NCI-H1417 (cell line): ENCODE data around the gene OPN4.
A peak's percentile ranks its signal among the peaks of the same experiment; 100 is the strongest.

Experiments
- DNase-seq, 3 experiments: peaks; one replicate each; lab custom pipeline; 2025; lab: John Stamatoyannopoulos, UW

Gene OPN4

DNA sequence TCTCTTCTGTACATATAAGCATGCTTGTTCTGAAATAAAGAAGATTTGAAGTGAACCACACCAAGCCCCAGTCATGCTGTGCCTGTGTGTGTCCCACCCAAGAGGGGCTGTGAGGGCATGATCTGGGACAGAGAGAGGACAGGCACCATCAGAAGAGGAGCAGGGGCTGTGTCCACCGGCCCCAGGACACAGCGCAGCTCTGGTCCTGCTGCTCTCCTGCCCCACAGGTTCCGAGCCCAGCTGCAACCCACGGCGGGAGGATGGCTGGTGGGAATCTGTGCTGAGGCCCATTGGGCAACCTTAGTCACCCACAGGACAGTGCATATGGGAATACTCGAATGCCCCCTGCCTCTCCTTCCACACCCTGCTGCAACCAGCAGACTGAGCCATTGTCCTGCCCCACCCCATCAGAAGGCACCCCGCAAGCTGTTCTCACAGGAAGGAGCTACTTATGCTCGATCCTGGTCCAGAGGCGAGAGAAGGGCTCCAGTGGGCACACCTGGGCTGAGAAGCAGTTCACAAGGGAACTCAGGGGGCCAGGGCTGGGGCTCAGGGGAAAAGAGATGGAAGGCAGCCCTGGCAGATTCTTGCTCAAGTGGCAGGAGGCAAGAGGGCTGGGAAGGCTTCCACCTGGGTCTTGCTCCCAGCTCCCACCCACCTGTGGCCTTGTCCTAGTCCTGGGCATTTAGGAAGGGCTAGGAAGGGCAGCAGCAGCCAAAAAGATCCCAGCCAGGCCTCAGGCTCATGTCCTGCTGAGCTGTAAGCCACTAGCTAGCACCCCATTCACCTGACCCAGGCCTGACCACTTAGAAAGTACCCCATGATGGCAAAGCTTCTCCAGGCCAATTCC lies 45.9 kb downstream of the OPN4 start:
- DNase-seq: no peak

DNA sequence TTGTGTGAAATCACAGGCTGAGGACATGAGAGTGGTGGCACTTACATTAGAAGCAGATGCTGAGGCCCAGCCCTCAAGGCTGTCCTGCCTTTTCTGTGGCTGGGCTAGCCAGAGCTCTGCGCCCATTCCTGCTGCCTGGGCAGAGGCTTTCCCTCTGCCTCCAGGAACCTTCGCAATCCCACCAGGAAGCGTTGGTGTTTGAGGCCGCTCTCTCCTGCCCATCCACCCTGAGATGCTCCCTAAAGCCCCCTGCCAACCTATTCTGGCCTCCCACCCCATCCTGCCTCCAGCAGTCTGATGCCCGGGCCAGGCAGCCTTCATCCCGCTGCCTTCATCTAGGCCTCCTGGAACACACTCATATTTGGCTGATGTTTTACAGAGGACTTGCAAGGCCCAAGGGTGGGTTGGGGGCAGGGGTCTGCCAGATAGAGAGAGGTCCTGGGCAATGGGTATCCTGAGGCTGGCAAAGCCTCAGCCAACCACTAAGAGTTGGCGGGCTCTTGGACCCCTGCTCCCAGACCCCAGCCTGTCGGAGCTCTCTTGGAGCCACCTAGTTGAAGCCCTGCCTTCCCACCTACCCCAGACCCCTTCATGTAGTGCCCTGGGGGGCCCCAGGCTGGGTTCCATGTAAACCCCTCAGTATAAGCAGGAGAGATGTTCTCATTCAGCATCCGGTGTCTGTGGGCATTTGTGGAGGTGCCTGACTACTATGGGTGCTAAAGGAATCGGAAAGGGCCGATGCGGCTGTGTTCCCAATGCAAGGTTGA lies 46.7 kb downstream of the OPN4 start:
- DNase-seq: no peak

DNA sequence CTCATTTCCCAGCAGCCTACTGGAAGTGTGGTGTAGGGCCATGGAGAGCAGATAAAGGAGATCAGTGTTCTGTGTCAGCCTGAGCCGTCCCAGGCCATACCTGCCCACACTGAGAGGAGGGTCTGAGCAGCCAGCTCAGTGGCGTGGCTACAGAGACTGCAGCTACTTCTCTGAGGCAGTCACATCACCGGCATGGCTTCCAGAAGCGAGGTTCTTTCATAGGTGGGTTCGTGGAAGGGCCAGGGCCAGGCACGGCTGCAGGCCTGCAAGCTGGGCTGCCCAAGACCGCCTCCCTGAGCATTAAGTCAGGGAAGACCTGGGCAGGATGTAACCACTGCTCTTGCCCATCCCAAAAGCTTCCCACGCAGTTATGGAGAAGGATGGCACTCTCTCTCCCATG lies 48.8 kb downstream of the OPN4 start:
- DNase-seq: no peak

DNA sequence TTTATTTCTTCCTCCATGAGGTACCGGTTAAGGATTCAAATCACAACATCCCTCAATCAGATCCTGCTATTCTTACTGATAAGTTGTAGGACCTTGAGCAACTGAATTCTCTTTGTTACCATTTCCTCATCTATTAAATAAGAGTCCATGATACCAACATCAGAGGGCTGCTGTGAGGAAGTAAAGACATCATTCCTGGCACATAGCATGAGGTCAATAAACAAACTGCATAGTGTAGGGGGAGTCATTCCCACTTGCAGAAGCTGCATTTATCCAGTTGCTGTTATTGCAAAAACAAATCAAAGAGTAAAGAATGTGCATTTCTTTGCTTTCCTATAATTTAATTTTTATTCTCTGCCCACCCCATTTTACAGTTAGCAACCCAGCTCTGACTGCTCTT lies 50.8 kb downstream of the OPN4 start:
- no peak for DNase-seq

DNA sequence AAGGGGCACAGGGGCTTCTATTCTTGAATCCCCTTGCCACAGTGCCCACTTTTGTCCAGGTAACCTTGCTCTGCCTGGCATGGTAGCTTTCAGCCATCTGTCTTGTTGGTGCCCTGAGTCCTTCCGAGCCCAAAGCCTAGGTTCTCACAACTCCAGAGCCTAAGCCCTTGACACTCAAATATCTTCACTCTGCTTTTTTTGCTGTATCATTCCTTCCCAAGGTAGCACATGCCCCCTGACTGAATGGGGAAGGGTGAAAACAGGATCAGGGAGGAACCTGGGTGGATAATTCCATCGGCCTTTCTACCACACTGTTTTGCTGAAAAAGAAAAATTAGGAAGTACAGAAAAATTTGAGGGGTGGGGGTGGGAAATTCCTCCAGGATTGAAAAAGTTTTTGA lies 51.6 kb downstream of the OPN4 start:
- no peak for DNase-seq

DNA sequence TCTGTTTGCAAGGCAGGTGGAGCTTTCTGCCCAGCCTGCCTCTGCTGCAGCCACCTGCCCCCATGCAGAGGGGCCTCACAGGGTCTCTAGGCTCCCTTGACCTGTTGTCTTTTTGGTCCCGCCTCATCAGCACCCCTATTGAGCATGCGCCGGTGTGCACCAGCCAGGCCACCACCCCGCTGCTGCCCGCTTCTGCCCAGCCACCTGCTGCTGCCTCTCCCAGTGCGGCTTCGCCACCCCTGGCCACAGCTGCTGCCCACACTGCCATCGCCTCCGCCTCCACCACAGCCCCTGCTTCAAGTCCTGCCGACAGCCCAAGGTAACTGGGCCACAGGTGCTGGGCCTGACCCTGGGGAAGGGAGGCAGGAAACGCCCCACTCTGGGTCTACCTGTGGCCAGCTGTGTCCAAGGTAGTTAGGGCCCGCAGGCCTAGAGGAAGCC lies 52.1 kb downstream of the OPN4 start:
- no peak for DNase-seq

DNA sequence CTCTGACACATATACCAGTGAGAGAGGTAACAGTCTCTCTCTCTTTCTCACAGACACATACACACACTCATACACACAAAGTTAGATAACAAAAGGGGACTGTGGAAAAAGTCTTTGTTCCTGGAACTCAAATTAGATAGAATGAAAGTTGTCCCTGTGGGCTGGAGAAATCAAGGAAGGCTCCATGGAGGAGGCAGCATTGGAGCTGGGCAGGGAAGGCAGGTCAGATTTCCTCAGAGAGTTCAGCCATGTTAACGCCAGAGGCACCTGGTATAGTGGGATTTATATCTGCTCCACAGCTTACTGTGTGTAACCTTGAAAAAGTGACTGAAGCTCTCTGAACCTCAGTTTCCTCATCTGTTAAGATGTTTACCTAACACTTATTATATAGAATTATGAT lies 52.6 kb downstream of the OPN4 start:
- no peak for DNase-seq

DNA sequence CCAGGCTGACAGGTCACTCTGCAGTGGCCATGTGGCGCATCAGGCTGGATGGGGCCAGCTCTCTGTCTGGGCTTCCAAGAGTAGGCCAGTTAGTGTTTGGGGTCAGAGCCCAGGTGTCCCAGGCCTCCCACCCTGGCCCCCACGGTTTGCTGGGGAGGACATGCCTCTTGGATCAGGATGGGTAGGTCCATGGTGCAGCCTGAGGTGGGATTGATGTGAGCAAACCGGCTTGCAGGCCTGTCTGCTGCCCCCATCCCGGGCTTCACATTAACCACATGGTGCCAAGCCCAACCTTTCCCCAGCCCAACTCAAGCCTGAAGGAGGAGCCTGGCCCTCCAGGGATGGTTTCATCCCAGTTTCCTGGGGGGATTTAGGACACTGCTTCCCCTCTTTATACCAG lies 53.2 kb downstream of the OPN4 start:
- DNase-seq: no peak

DNA sequence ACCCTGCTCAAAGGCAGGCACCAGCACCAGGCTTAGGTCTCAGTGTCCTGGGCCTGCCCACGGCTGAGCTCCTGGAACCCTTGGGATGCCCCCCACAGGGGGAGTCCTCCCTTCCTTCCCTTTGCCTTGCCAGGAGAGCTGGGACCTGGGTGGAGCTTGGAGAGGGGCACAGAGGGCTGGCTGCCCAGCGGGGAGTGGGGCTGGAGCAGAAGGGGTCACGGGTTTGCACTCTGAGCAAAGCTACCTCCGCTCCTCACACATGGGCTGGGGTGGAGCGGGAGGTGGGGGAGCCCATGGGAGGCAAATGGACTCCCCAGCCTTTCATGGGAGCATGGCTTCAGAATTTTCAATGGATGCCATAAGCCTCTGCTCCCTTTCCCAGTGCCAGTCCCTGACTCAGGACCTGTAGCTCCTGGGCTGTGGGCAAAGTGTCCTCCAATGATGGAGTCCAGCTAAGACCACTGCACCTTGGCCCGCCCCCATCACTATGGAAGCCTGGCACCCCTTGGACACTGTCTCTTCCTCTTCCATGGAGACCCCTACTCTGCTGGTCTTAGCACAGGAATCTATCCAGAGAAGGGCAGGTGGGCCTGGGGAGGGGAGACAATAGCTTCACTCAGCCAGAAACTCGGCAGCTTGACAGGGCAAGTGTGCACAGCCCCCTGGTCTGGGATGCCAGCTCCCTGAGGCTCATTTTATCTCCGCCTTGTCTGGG lies 53.9 kb downstream of the OPN4 start:
- no peak for DNase-seq

DNA sequence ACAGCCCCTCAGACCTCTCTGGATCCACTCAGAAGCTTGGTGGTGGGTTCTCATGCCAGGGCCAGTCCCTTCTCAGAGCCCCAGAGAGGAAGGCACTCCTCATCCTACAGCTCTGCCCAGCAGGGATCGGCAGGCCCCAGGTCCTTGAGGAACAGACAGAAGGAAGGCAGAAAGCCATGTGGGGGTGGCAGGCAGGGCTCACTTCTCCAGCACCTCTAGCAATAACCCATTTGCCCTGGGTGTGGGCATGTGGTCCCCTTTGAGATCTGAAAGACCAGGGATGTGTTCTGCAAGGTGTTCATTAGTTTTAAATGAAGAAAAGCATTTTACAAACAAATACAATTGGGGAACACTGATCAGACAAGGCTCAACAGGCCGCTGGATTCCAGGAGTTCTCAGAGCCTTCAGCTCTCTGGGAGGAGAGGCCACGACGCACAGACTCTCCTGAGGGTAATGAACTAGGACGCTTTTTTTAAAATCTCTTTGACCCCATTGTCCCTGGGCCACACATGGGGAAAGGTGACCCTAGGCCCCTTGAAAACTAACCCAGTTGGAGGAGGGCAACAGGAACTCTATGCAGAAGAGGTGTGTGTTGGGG lies 54.5 kb downstream of the OPN4 start:
- no peak for DNase-seq

DNA sequence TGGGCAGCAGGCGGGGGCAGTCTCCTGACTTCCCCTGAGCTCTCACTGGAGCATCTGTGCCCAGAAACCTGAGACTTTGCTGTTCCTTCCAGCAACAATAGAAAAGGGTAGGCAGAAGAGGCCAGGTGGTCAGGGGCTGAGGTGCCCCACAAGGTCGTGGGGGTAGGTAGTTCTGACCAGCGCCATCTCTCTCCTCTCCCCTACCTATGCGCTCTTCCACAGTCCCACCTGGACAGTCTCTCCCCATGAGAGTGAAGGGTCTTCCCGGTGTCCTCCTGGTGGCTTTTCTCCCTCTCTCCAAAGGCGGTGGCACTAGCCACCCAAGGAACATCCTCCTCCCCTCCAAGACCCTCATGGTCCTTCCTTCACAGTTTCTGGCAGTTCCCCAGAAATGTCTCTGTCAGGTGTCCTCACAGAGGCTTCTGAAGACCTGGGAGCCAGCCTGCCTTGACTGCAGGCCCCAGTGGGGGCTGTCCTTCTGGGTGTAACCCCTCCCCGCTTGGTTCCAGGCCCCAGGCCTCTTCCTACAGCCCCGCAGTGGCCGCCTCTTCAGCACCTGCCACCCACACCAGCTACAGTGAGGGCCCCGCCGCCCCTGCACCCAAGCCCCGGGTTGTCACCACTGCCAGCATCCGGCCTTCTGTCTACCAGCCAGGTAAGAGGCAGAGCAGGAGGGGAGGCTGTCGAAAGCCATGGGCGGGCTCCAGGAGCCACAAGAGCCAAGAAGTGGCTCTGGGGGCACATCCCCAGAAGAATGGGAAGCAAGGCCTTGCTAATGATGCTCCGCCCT lies 55.2 kb downstream of the OPN4 start:
- DNase-seq: no peak

DNA sequence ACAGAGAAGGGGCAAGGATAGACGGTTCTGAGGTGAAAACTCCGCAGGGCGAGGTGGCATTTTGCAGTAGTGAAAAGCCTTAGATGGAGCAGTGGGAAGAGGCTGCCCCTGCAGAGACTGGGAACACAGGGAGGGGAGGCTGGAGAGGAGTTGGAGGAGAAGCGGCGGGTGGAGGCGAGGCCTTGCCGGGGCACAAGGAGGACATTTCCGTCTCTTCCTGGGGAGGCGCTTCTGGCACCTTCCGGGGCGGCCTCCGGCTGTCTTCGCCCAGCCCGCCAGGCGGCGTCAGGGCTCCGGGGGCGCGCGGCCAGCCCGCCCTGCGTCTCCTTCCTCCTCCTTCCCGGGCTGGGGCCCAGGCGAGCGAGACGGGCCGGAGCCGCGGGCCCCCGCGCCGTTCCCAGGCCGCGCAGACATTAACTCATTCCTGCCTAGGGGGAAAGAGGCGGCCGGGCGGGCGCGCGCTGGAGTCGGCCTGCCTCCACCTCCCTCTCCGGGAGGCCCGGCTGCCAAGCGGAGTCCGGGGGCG lies 56.7 kb downstream of the OPN4 start:
- DNase-seq: peak; percentile 73 to 82 (median 82)

DNA sequence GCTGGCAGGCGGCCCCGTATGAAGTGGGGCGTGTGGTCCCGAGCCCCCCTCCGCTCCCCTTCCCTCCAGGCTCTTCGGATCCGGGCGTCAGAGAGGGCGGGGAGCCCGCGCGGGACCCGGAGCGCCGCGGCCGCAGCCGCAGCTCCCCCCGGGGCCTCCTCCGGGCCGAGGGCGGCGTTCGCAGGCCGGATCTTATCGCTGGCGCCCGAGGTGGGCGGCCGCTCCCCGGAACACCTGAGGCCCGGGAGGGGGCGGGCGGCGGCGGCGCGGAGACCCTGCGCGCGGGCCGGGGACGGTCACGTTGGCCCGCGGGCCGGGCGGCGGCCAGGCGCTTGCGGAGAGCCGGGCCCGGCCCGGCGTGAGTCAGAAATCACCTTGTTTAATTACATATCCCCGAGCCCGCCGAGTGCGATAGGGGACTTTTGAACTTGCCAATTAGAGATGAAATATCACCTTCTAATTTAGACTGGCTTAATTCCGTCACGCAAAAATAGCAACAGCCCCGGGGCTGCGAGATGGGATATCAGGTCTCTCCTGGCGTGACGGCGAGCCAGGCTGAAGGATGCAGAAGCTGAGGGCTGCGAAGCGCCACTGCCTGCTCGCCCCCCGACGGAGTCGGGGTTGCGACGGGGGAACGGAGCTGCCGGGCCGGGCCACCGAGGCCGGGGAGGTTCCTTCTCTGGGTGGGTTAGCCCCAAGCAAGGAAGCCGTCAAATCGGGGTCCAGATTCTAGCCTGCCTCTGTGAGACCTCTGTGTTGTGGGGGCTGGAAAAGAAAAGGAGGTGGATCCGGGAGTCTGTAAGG lies 57.4 kb downstream of the OPN4 start:
- peak; percentile 22 to 73 (median 73) for DNase-seq

DNA sequence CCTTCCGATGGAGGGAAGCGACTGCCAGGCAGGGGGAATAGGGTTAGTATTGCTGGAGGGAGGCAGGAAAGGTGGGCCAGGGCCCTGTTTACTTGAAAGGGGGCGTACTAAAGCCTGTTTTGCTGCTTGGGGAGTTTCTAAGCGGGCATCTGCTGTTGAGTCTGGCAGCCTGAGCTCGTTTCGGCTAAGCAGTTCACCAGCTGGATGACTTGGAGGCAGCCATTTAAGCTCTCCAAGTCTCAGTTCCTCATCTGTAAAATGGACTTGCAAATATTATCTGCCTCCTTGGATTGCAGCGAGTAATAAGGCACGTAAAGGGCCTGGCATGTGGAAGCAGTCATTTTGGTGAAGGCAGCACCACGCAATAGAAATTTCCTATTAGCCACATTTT lies 58.0 kb downstream of the OPN4 start:
- DNase-seq: no peak

DNA sequence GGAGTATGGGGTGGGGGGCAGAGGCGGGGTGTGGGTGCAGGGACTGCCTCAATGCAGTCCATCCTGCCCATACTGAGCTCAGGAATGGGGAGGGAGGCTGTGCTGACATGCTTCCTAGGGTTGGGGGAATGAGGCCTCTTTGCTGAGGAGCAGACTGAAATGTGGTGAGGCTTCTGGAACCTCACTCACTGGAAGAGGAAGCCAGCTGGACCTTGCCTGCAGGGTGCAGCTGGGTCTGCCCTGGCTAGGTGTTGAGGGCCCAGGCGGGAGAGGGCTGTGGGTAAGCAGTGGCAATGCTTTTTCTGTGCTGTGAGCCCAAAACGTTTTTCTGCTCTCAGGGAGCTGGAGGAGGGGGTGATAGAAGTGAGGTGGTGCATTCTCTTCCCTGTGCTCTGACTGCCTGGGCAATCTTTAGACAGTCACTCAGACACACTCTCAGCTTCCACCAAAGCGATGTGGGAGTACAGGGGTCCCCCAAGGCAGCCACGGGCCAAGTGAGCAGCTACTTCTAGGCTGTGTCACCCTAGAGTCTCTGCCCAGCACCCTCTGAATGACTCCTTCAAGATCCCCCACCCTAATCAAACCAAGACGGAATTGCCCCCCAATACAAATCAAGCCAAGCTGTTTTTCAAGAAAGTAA lies 60.9 kb downstream of the OPN4 start:
- no peak for DNase-seq

DNA sequence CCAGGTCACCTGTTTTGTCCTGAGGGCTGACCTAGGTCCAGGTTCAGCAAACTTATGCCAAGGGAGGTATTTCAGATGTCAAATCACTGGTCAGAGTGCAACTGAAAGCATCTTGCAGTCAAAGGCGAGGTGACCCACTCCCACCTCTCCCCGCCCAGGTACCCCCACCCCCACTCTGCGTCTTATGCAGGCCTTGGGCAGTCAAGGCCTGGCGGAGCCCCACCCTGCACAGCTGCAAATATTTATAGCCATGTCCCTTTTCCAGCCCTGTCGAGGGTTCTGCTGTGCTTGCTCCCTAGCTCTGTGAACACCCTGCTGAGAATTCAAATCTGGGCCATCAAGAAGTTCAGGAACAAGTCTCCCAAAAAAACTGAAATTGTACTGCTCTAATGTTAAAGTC lies 61.5 kb downstream of the OPN4 start:
- DNase-seq: no peak
